H1 (cell line): Measurements from ENCODE around the gene IRF5. TPM values are rescaled to one million over a fixed set of nuclear protein-coding genes. Genes with fewer than 3 reads are reported as not detected.

Source experiments
- CTCF ChIA-PET: fragments of 300-600 bp; sonication (Branson Sonifier 250); formaldehyde crosslinking; loops from one replicate; lab custom pipeline; 2021; ENCODE audit not compliant: partially characterized antibody; lab: Charles Lee
- POLR2A ChIA-PET: fragments of 300-600 bp; sonication (Branson Sonifier 250); formaldehyde crosslinking; loops from one replicate; lab custom pipeline; 2021; ENCODE audit warnings: inconsistent platforms; ENCODE audit not compliant: partially characterized antibody; lab: Charles Lee
- DNase-seq, 2 experiments: peaks; one replicate each; pipeline versions ENCODE4 v3.0.0 to v3.0.0-alpha.2; 2010 to 2022; ENCODE audit warnings: low spot score in 2 of 2, low read depth in 1 of 2, mixed read lengths in 1 of 2
- FAIRE-seq: peaks from 2 replicates; lab custom pipeline; 2011; peaks lifted over from hg19 to GRCh38; lab: Jason Lieb, UNC
- H2AFZ ChIP-seq: 2 replicates; pipeline ENCODE4 v1.8.1; 2012; ENCODE audit warnings: low read length, inconsistent platforms
- H2AK5ac ChIP-seq: 2 replicates; pipeline ENCODE4 v1.6.1; 2013; ENCODE audit warnings: low read depth, low read length
- H2BK120ac ChIP-seq: replicated peaks from 2 replicates; pipeline ENCODE3; 2013; ENCODE audit warnings: low read depth, low read length, inconsistent platforms
- H2BK12ac ChIP-seq: 2 replicates; pipeline ENCODE4 v1.6.1; 2013; ENCODE audit warnings: low read depth, low read length
- H2BK15ac ChIP-seq: 2 replicates; pipeline ENCODE4 v1.6.1; 2013; ENCODE audit warnings: low read length
- H2BK20ac ChIP-seq: 2 replicates; pipeline ENCODE4 v1.6.1; 2013; ENCODE audit warnings: low read length
- H2BK5ac ChIP-seq: 2 replicates; pipeline ENCODE4 v1.6.1; 2013; ENCODE audit warnings: low read depth, low read length
- H3K14ac ChIP-seq: 2 replicates; pipeline ENCODE4 v1.6.1; 2013; ENCODE audit warnings: inconsistent platforms; ENCODE audit not compliant: insufficient read length
- H3K18ac ChIP-seq: 2 replicates; pipeline ENCODE4 v1.6.1; 2013; ENCODE audit warnings: low read length; ENCODE audit errors: extremely low read depth
- H3K23ac ChIP-seq: 2 replicates; pipeline ENCODE4 v1.6.1; 2013; ENCODE audit warnings: inconsistent platforms; ENCODE audit not compliant: insufficient read length
- H3K23me2 ChIP-seq: 2 replicates; pipeline ENCODE4 v1.6.1; 2013; ENCODE audit warnings: low read depth, low read length
- H3K27ac ChIP-seq: 2 replicates; pipeline ENCODE4 v1.6.1; 2011; ENCODE audit warnings: low read depth, low read length, inconsistent platforms
- H3K27me3 ChIP-seq, 4 experiments: replicated peaks in 1 of 4; 1 replicate in 1 of 4; 2 replicates in 3 of 4; pipeline versions ENCODE4 v1.6.1 to v1.8.1; 2011 to 2013; ENCODE audit warnings: low read length in 3 of 4, mild to moderate bottlenecking in 3 of 4, inconsistent platforms in 2 of 4, mixed read lengths in 2 of 4, moderate library complexity in 1 of 4; ENCODE audit not compliant: control insufficient read depth in 3 of 4, insufficient read depth in 3 of 4; ENCODE audit errors: extremely low read depth in 1 of 4
- H3K36me3 ChIP-seq, 4 experiments: 2 replicates each; pipeline versions ENCODE4 v1.6.1 to v1.8.1; 2011 to 2013; ENCODE audit warnings: mild to moderate bottlenecking in 4 of 4, low read length in 3 of 4, moderate library complexity in 2 of 4, control low read depth in 1 of 4, inconsistent platforms in 1 of 4; ENCODE audit not compliant: insufficient read depth in 4 of 4, control insufficient read depth in 2 of 4
- H3K4ac ChIP-seq: replicated peaks from 2 replicates; pipeline ENCODE3; 2013; ENCODE audit warnings: low read length, low read depth, mixed read lengths, inconsistent platforms; ENCODE audit not compliant: insufficient read length
- H3K4me1 ChIP-seq, 4 experiments: replicated peaks in 1 of 4; 1 replicate in 1 of 4; 2 replicates in 3 of 4; pipeline versions ENCODE4 v1.6.1 to v1.8.1; 2011 to 2013; ENCODE audit warnings: low read length in 3 of 4, inconsistent platforms in 2 of 4, mixed read lengths in 1 of 4; ENCODE audit not compliant: insufficient read depth in 4 of 4, control insufficient read depth in 3 of 4
- H3K4me2 ChIP-seq, 2 experiments: 2 replicates each; pipeline versions ENCODE4 v1.6.1 to v1.8.1; 2011 to 2013; ENCODE audit warnings: low read depth in 2 of 2, low read length in 2 of 2, control low read depth in 1 of 2, inconsistent platforms in 1 of 2, mild to moderate bottlenecking in 1 of 2; ENCODE audit not compliant: insufficient read depth in 1 of 2
- H3K4me3 ChIP-seq, 4 experiments: fragments of 200-600, 300-600 bp in 1 of 4; sonication (generic), shearing (Covaris generic), sonication (Bioruptor Twin) in 1 of 4; 2 replicates each; pipeline versions ENCODE4 v1.5.1 to v1.8.1; 2011 to 2016; ENCODE audit warnings: low read length in 4 of 4, low read depth in 3 of 4, control low read depth in 2 of 4, inconsistent platforms in 2 of 4, mild to moderate bottlenecking in 2 of 4, mixed read lengths in 1 of 4, moderate library complexity in 1 of 4; ENCODE audit not compliant: insufficient read depth in 2 of 4; ENCODE audit errors: extremely low read depth in 1 of 4
- H3K56ac ChIP-seq: replicated peaks from 2 replicates; pipeline ENCODE3; 2013; ENCODE audit warnings: low read depth, mild to moderate bottlenecking, mixed read lengths, low read length, inconsistent platforms; ENCODE audit not compliant: insufficient read length
- H3K79me1 ChIP-seq: 2 replicates; pipeline ENCODE4 v1.6.1; 2013; ENCODE audit warnings: low read depth, low read length, control low read depth
- H3K79me2 ChIP-seq, 2 experiments: 2 replicates each; pipeline versions ENCODE4 v1.6.1 to v1.8.1; 2012 to 2013; ENCODE audit warnings: low read length in 2 of 2, mild to moderate bottlenecking in 2 of 2, inconsistent platforms in 1 of 2; ENCODE audit not compliant: insufficient read depth in 2 of 2, control insufficient read depth in 1 of 2
- H3K9ac ChIP-seq, 4 experiments: replicated peaks in 1 of 4; 1 replicate in 1 of 4; 2 replicates in 3 of 4; pipeline versions ENCODE4 v1.6.1 to v1.8.1; 2011 to 2013; ENCODE audit warnings: low read depth in 3 of 4, low read length in 3 of 4, control low read depth in 2 of 4, mild to moderate bottlenecking in 2 of 4, moderate library complexity in 2 of 4, inconsistent platforms in 1 of 4; ENCODE audit errors: extremely low read depth in 1 of 4
- H3K9me3 ChIP-seq, 2 experiments: 2 replicates each; pipeline versions ENCODE4 v1.6.1 to v1.8.1; 2012 to 2013; ENCODE audit warnings: mild to moderate bottlenecking in 2 of 2, moderate library complexity in 2 of 2, control low read depth in 1 of 2, inconsistent platforms in 1 of 2, low read depth in 1 of 2, low read length in 1 of 2, mixed read lengths in 1 of 2; ENCODE audit not compliant: insufficient read depth in 2 of 2
- H4K20me1 ChIP-seq, 2 experiments: replicated peaks in 1 of 2; 2 replicates each; pipeline versions ENCODE3 to v1.8.1; 2011 to 2013; ENCODE audit warnings: inconsistent platforms in 2 of 2, low read length in 2 of 2, mild to moderate bottlenecking in 1 of 2; ENCODE audit not compliant: insufficient read depth in 2 of 2, control insufficient read depth in 1 of 2
- H4K5ac ChIP-seq: 2 replicates; pipeline ENCODE4 v1.6.1; 2013; ENCODE audit warnings: low read length, low read depth, mixed read lengths, inconsistent platforms; ENCODE audit not compliant: insufficient read length
- H4K8ac ChIP-seq: 2 replicates; pipeline ENCODE4 v1.8.0; 2013; ENCODE audit warnings: mild to moderate bottlenecking, moderate library complexity, low read length, inconsistent platforms; ENCODE audit not compliant: insufficient read depth; ENCODE audit errors: extremely low read depth
- H4K91ac ChIP-seq: replicated peaks from 2 replicates; pipeline ENCODE3; 2013; ENCODE audit warnings: low read length, mixed read lengths, inconsistent platforms; ENCODE audit not compliant: insufficient read length
- BRCA1 ChIP-seq: IDR thresholded peaks from 2 replicates; pipeline ENCODE4 v1.6.1; 2012; ENCODE audit warnings: low read depth, low read length, improper control_type of control experiment
- SIX5 ChIP-seq: IDR thresholded peaks from 2 replicates; pipeline ENCODE4 v1.6.1; 2011; ENCODE audit warnings: mild to moderate bottlenecking, low read depth, low read length
- WGBS, 2 experiments: shearing (Covaris generic) in 1 of 2; methylation state at CpG; one replicate each; pipeline versions ENCODE4 v1.1.6 to v1.1.7; 2013 to 2015; ENCODE audit warnings: low lambda C conversion rate in 2 of 2, mixed read lengths in 2 of 2, inconsistent platforms in 1 of 2, low coverage in 1 of 2, missing lambda C conversion rate in 1 of 2; ENCODE audit not compliant: insufficient replicate concordance in 2 of 2, insufficient coverage in 1 of 2, insufficient read length in 1 of 2; ENCODE audit errors: extremely low coverage in 1 of 2, missing lambda C conversion rate in 1 of 2; 5-methylcytosine and 5-hydroxymethylcytosine counted together
- polyA plus RNA-seq, 7 experiments: library from polyadenylated mRNA; depleted of rRNA in 3 of 7; stranded (reverse) in 5 of 7; unstranded in 2 of 7; fragments of >200 nt in 5 of 7; fragments of 200-250 nt in 2 of 7; gene quantifications; 1 replicate in 5 of 7; 2 replicates in 1 of 7; 4 replicates in 1 of 7; pipeline versions ENCODE4 v1.2.1 to v1.2.3, GENCODE V29; 2011 to 2013; ENCODE audit warnings: missing spikeins in 2 of 7, mixed read lengths in 2 of 7
- total RNA-seq: library from RNA; stranded (reverse); fragmentation: NEBNext Ultra II Directional; extraction: Animal tissue kit (Norgen Biotek cat#: 25700); gene quantifications from 2 replicates; pipeline ENCODE4 v1.2.1, GENCODE V29; 2021

The IRF5 gene
- total and polyA plus RNA-seq, 2 of the 8 experiments (the other 6 are each of a cell fraction or from before 2014, with no cell fraction given), result 0.28 to 1.1 TPM

DNA sequence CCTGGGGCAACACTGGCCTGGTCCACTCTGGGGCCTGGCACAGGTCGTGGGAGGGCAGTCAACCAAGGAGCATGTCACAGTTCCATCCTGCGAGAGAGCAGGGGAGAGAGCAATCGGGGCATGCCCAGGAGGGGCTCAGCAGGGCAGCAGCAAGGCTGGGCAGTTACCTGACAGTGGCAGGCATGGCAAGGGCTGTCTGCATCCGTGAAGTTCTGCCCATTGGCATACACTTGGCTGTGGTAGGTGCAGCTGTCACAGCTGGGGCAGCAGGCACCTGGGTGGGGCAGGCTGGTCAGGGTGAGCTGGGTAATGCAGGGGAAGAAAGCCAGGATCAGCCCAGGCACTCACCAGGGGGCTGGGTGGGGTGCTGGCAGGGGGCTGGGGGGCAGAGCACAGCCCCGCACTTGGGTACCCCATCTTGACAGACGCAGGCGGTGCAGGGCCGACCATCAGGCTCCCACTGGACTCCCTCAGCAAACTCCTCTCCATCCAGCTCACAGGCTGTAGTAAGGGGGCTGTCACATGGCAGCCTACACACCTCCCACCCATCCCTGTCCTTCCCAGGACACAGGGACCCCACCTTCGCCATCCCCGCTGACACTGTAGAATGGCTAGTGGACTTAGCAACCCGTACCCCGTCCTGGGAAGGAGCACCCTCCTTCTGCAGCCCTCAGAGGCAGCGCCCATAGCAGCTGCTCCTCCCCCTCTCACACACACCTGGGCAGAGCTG, 45.0 kb upstream of the IRF5 start:
- no peak overlapping the region for H4K91ac ChIP-seq
- WGBS, 2 experiments, result 89% methylated on average over 9 of the region's 13 CpGs; no CpG with 5 or more reads in 1 of the 2 experiments
- DNase-seq (no peak), FAIRE-seq (no peak)
- peaks cover 0 to 9% of the 10 kb centered on the region in 2 experiments for H4K20me1 ChIP-seq
- H2BK20ac ChIP-seq, result no peak overlapping the region
- no peak overlapping the region for H3K4me2 ChIP-seq
- H3K56ac ChIP-seq, result no peak overlapping the region
- H3K18ac ChIP-seq, result no peak overlapping the region
- ChIA-PET POLR2A (interaction anchor here (1.2 kb wide), 1 partner anchor 18 kb away, joined by 3 read pairs; the partner anchor contains the start of gene KCP), CTCF (interaction anchor here (2.5 to 3.5 kb wide), 2 partner anchors 11 to 12 kb away, joined by 8 to 14 read pairs; no protein-coding TSS in a partner anchor)
- no peak overlapping the region for H2BK120ac ChIP-seq
- 0 out of 2 replicates have a peak, but pooled peaks cover 3% of the 10 kb centered on the region for H3K79me1 ChIP-seq
- H3K4me1 ChIP-seq, result peaks cover 0 to 19% (median 9%) of the 10 kb centered on the region in 4 experiments; a peak in 5 of 7 replicates
- no peak overlapping the region for H3K4me3 ChIP-seq
- no peak overlapping the region for H2BK12ac ChIP-seq
- no peak overlapping the region for H3K23ac ChIP-seq
- H2AK5ac ChIP-seq, result no peak overlapping the region
- H3K4ac ChIP-seq, result no peak overlapping the region
- no peak overlapping the region for H2AFZ ChIP-seq
- H3K14ac ChIP-seq, result no peak overlapping the region
- H3K27me3 ChIP-seq, result peaks cover 0 to 7% (median 4%) of the 10 kb centered on the region in 4 experiments; a peak in 4 of 7 replicates
- TF ChIP-seq SIX5 (no peak), BRCA1 (no peak)
- H3K9ac ChIP-seq, result no peak overlapping the region
- H3K27ac ChIP-seq, result no peak overlapping the region
- no peak overlapping the region for H2BK5ac ChIP-seq
- no peaks in the 10 kb centered on the region for H3K9me3 ChIP-seq
- no peak overlapping the region for H4K5ac ChIP-seq
- H3K79me2 ChIP-seq, result no peaks in the 10 kb centered on the region
- H3K23me2 ChIP-seq, result peaks cover 14% of the 10 kb centered on the region; the same call in 1 of the 2 replicates
- H4K8ac ChIP-seq, result no peak overlapping the region
- no peak overlapping the region for H2BK15ac ChIP-seq
- H3K36me3 ChIP-seq, result no peaks in the 10 kb centered on the region
